ENCODE data around the gene CFAP221.

CFAP221 gene

DNA sequence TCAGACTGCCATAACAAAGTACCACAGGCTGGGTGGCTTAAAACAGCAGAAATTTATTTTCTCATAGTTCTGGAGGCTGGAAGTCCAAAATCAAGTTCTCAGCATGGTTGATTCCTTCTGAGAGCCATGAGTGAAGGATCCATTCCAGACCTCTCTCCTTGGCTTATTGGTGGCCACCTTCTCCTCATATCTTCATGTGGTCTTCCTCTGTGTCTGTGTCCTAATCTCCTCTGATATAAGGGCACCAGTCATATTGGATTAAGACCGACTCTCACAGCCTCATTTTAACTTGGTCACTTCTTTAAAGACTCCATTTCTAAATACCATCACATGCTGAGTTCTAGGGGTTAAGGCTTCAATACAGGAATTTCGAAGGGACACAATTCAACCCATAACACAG, 65.1 kb downstream of the CFAP221 start:
- TF ChIP-seq TAF1 (IDR thresholded peaks at IDR 0.05; ENCODE audit: borderline replicate concordance, insufficient read depth, low read length) (no peak), FOXP2 (optimal IDR thresholded peaks at IDR 0.05; ENCODE audit: borderline replicate concordance, extremely low read depth, extremely low read length, insufficient read depth) (no peak), REST (IDR thresholded peaks at IDR 0.05; ENCODE audit: insufficient read depth in 1 of 2, low read depth in 2 of 2, low read length in 2 of 2) (no peak), POLR2AphosphoS5 (IDR thresholded peaks at IDR 0.05; ENCODE audit: low read depth, low read length) (no peak), SIN3A (IDR thresholded peaks at IDR 0.05; ENCODE audit: borderline replicate concordance, insufficient read depth, low read length) (no peak)

GRCh38 chr2:119616421-119616820, 72.2 kb downstream of the CFAP221 start:
- TF ChIP-seq FOXP2 (optimal IDR thresholded peaks at IDR 0.05; ENCODE audit: borderline replicate concordance, extremely low read depth, extremely low read length, insufficient read depth) = no peak
- TF ChIP-seq POLR2AphosphoS5 (IDR thresholded peaks at IDR 0.05; ENCODE audit: low read depth, low read length) = no peak
- no peak for TF ChIP-seq TAF1 (IDR thresholded peaks at IDR 0.05; ENCODE audit: borderline replicate concordance, insufficient read depth, low read length)
- TF ChIP-seq SIN3A (IDR thresholded peaks at IDR 0.05; ENCODE audit: borderline replicate concordance, insufficient read depth, low read length) = no peak
- TF ChIP-seq REST (IDR thresholded peaks at IDR 0.05; ENCODE audit: insufficient read depth in 1 of 2, low read depth in 2 of 2, low read length in 2 of 2) = no peak

DNA sequence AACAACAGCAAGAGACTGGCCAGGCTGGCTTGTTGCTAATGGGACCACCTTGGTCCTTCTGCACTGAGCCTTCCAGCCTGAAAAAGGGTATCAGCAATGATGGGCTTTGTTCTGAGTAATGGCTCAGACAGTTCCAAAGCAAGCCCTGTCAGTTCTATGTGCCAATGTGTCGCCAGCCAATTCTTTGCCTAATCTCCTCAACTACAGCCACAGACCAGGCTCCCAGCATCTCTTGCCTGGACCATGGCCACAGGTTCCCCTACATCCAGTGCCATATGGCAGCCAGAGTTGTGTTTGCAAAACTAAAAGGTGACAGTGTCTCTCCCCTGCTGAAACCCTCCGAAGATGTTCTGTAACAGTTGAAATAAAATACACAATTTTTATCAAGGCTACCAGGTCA, 73.2 kb downstream of the CFAP221 start:
- TF ChIP-seq FOXP2 (optimal IDR thresholded peaks at IDR 0.05; ENCODE audit: borderline replicate concordance, extremely low read depth, extremely low read length, insufficient read depth) = no peak
- no peak for TF ChIP-seq TAF1 (IDR thresholded peaks at IDR 0.05; ENCODE audit: borderline replicate concordance, insufficient read depth, low read length)
- no peak for TF ChIP-seq SIN3A (IDR thresholded peaks at IDR 0.05; ENCODE audit: borderline replicate concordance, insufficient read depth, low read length)
- no peak for TF ChIP-seq POLR2AphosphoS5 (IDR thresholded peaks at IDR 0.05; ENCODE audit: low read depth, low read length)
- no peak for TF ChIP-seq REST (IDR thresholded peaks at IDR 0.05; ENCODE audit: insufficient read depth in 1 of 2, low read depth in 2 of 2, low read length in 2 of 2)

DNA sequence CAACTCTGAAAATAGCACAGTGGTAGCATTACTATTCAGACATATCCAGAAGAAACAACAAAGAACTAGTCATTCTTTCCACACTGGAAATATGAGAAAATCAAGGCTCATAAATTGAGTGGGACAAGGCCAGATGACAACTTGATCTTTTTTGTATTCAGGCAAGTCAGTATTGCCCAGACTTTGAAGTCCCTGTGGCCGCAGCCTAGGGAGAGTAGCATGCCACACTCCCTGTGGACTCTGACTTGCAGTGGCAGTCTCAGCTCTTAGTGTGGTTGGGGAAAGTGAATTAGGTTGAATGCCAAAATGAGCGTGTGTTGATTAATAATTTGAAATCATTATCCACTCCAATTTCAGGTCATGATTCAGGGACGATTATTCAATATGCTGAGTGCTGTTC, 81.0 kb downstream of the CFAP221 start:
- TF ChIP-seq TAF1 (IDR thresholded peaks at IDR 0.05; ENCODE audit: borderline replicate concordance, insufficient read depth, low read length) (no peak), FOXP2 (optimal IDR thresholded peaks at IDR 0.05; ENCODE audit: borderline replicate concordance, extremely low read depth, extremely low read length, insufficient read depth) (no peak), POLR2AphosphoS5 (IDR thresholded peaks at IDR 0.05; ENCODE audit: low read depth, low read length) (no peak), REST (IDR thresholded peaks at IDR 0.05; ENCODE audit: insufficient read depth in 1 of 2, low read depth in 2 of 2, low read length in 2 of 2) (no peak), SIN3A (IDR thresholded peaks at IDR 0.05; ENCODE audit: borderline replicate concordance, insufficient read depth, low read length) (no peak)

DNA sequence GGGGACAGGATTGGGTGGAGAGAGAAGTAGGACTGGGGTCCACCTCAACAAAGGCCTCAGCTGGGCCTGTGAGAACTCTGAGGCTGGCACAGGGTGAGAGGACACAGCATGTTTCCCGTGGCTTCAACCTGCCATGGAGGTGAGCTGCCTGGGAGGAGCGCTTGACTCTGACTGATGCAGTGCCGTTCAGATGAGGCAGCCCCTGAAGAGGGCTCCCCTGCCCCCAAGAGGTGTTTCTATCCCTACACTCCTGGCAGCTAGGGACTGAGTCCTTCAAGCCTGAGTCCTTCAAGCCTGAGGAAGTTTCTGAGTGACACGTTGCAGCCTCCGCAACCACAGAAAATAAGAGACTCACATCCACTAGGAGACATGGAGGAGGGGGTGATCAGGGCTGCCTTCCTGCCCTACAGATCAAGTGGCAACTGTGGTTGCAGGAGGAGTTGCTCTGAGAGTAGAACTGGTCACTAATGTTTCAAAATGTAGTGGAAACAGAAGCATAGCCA, 85.1 kb downstream of the CFAP221 start:
- no peak for TF ChIP-seq TAF1 (IDR thresholded peaks at IDR 0.05; ENCODE audit: borderline replicate concordance, insufficient read depth, low read length)
- TF ChIP-seq FOXP2 (optimal IDR thresholded peaks at IDR 0.05; ENCODE audit: borderline replicate concordance, extremely low read depth, extremely low read length, insufficient read depth) = no peak
- no peak for TF ChIP-seq REST (IDR thresholded peaks at IDR 0.05; ENCODE audit: insufficient read depth in 1 of 2, low read depth in 2 of 2, low read length in 2 of 2)
- no peak for TF ChIP-seq SIN3A (IDR thresholded peaks at IDR 0.05; ENCODE audit: borderline replicate concordance, insufficient read depth, low read length)
- TF ChIP-seq POLR2AphosphoS5 (IDR thresholded peaks at IDR 0.05; ENCODE audit: low read depth, low read length) = no peak

Measured in PFSK-1 (cell line).